ENCODE data around the gene SLC5A4. TPM values are rescaled to one million over a fixed set of nuclear protein-coding genes. Genes with fewer than 3 reads are reported as not detected.

The SLC5A4 gene
- total RNA-seq, 8 experiments from 2014 or later: 0.14 to 0.81 TPM; not detected in 6

GRCh38 chr22:32222991-32223390, 32.2 kb downstream of the SLC5A4 start:
- WGBS, 10 experiments: 0 to 100% (median 84%) methylated on average over 1 of the region's 1 CpG
- Histone ChIP-seq H3K4me1 (replicated peaks in 1 of 2) (peaks cover 7 to 10% of the 10 kb centered on the region in 2 donors), H3K4me3 (no peak overlapping the region), H3K27ac (no peak overlapping the region)
- in situ Hi-C loops (cut with MboI; ENCODE audit: low pct_unique_long_range_greater_than_20kb in 2 of 9, low sequenced_read_pairs in 9 of 9, unreplicated experiment in 9 of 9): no loop called here
- no peak for ATAC-seq (replicated peaks in 6 of 8)

GRCh38 chr22:32219026-32219425, 36.1 kb downstream of the SLC5A4 start:
- WGBS, 10 experiments: 48 to 100% (median 98%) methylated on average over 1 to 3 of the region's 3 CpGs
- ATAC-seq (replicated peaks in 6 of 8): no peak
- H3K27ac ChIP-seq: no peak overlapping the region
- H3K4me1 ChIP-seq (replicated peaks in 1 of 2): no peaks in the 10 kb centered on the region
- in situ Hi-C loops (cut with MboI; ENCODE audit: low pct_unique_long_range_greater_than_20kb in 2 of 9, low sequenced_read_pairs in 9 of 9, unreplicated experiment in 9 of 9): no loop called here
- no peak overlapping the region for H3K4me3 ChIP-seq

- 18 to 100% (median 72%) methylated on average over 1 to 5 of the region's 6 CpGs for WGBS, 10 experiments
- in situ Hi-C loops (cut with MboI; ENCODE audit: low pct_unique_long_range_greater_than_20kb in 2 of 9, low sequenced_read_pairs in 9 of 9, unreplicated experiment in 9 of 9): no loop called here
- Histone ChIP-seq H3K4me3 (no peak overlapping the region), H3K4me1 (replicated peaks in 1 of 2) (no peaks in the 10 kb centered on the region), H3K27ac (no peak overlapping the region)
- no peak for ATAC-seq (replicated peaks in 6 of 8)
These were observed 36.7 kb downstream of the SLC5A4 start for GRCh38 chr22:32218470-32218869.

- no peaks in the 10 kb centered on the region for H3K4me1 ChIP-seq (replicated peaks in 1 of 2)
- 0 to 86% (median 80%) methylated on average over 1 to 2 of the region's 2 CpGs; no CpG with 5 or more reads in 5 of the 10 experiments for WGBS, 10 experiments
These were observed 37.7 kb downstream of the SLC5A4 start for GRCh38 chr22:32217465-32217864.

GRCh38 chr22:32216911-32217310, 38.2 kb downstream of the SLC5A4 start:
- Histone ChIP-seq H3K4me3 (no peak overlapping the region), H3K27ac (no peak overlapping the region), H3K4me1 (replicated peaks in 1 of 2) (no peaks in the 10 kb centered on the region)
- no peak for ATAC-seq (replicated peaks in 6 of 8)
- 41 to 90% (median 85%) methylated on average over 3 to 8 of the region's 10 CpGs; no CpG with 5 or more reads in 5 of the 10 experiments for WGBS, 10 experiments
- in situ Hi-C loops (cut with MboI; ENCODE audit: low pct_unique_long_range_greater_than_20kb in 2 of 9, low sequenced_read_pairs in 9 of 9, unreplicated experiment in 9 of 9): no loop called here

More at GRCh38 chr22:32217465-32217864, 37.7 kb downstream of the SLC5A4 start:
- no peak overlapping the region for H3K4me3 ChIP-seq
- in situ Hi-C loops (cut with MboI; ENCODE audit: low pct_unique_long_range_greater_than_20kb in 2 of 9, low sequenced_read_pairs in 9 of 9, unreplicated experiment in 9 of 9): no loop called here
- ATAC-seq (replicated peaks in 6 of 8): peak in 2 of 8 experiments; percentile 29 to 63
- no peak overlapping the region for H3K27ac ChIP-seq

GRCh38 chr22:32211011-32211410, 44.1 kb downstream of the SLC5A4 start:
- Histone ChIP-seq H3K27ac (no peak overlapping the region), H3K4me3 (no peak overlapping the region), H3K4me1 (replicated peaks in 1 of 2) (no peaks in the 10 kb centered on the region)
- 12 to 91% (median 80%) methylated on average over 1 to 7 of the region's 7 CpGs; no CpG with 5 or more reads in 5 of the 10 experiments for WGBS, 10 experiments
- no peak for ATAC-seq (replicated peaks in 6 of 8)
- in situ Hi-C loops (cut with MboI; ENCODE audit: low pct_unique_long_range_greater_than_20kb in 2 of 9, low sequenced_read_pairs in 9 of 9, unreplicated experiment in 9 of 9): no loop called here

- in situ Hi-C loops (cut with MboI; ENCODE audit: low pct_unique_long_range_greater_than_20kb in 2 of 9, low sequenced_read_pairs in 9 of 9, unreplicated experiment in 9 of 9): no loop called here
- WGBS, 10 experiments: 53 to 80% (median 71%) methylated on average over 1 to 2 of the region's 3 CpGs; no CpG with 5 or more reads in 6 of the 10 experiments
- no peak overlapping the region for H3K4me3 ChIP-seq
- no peak for ATAC-seq (replicated peaks in 6 of 8)
- H3K4me1 ChIP-seq (replicated peaks in 1 of 2): no peaks in the 10 kb centered on the region
- no peak overlapping the region for H3K27ac ChIP-seq
These were observed 46.5 kb downstream of the SLC5A4 start for GRCh38 chr22:32208681-32209080.

GRCh38 chr22:32207971-32208480, 47.1 kb downstream of the SLC5A4 start:
- no peaks in the 10 kb centered on the region for H3K4me1 ChIP-seq (replicated peaks in 1 of 2)
- H3K4me3 ChIP-seq: no peak overlapping the region
- 14 to 61% (median 60%) methylated on average over 1 to 3 of the region's 4 CpGs; no CpG with 5 or more reads in 7 of the 10 experiments for WGBS, 10 experiments
- ATAC-seq (replicated peaks in 6 of 8): no peak
- in situ Hi-C loops (cut with MboI; ENCODE audit: low pct_unique_long_range_greater_than_20kb in 2 of 9, low sequenced_read_pairs in 9 of 9, unreplicated experiment in 9 of 9): no loop called here
- H3K27ac ChIP-seq: no peak overlapping the region

GRCh38 chr22:32206774-32207758, 48.1 kb downstream of the SLC5A4 start:
- Histone ChIP-seq H3K4me1 (replicated peaks in 1 of 2) (peaks cover 3 to 6% of the 10 kb centered on the region in 2 donors), H3K27ac (no peak overlapping the region), H3K4me3 (no peak overlapping the region)
- in situ Hi-C loops (cut with MboI; ENCODE audit: low pct_unique_long_range_greater_than_20kb in 2 of 9, low sequenced_read_pairs in 9 of 9, unreplicated experiment in 9 of 9): no loop called here
- 39 to 100% (median 83%) methylated on average over 1 to 7 of the region's 22 CpGs; no CpG with 5 or more reads in 3 of the 10 experiments for WGBS, 10 experiments
- ATAC-seq (replicated peaks in 6 of 8): peak in 3 of 8 experiments; percentile 28 to 67 (median 63)

GRCh38 chr22:32205974-32206773, 49.0 kb downstream of the SLC5A4 start:
- no peak overlapping the region for H3K27ac ChIP-seq
- H3K4me3 ChIP-seq: peak overlapping the region in 4 of 5 donors; percentile 46 to 73 (median 57)
- peak in 1 of 8 experiments; percentile 7 for ATAC-seq (replicated peaks in 6 of 8)
- in situ Hi-C loops (cut with MboI; ENCODE audit: low pct_unique_long_range_greater_than_20kb in 2 of 9, low sequenced_read_pairs in 9 of 9, unreplicated experiment in 9 of 9): no loop called here
- no CpG with 5 or more reads among the region's 30 CpGs for WGBS, 10 experiments
- peaks cover 3 to 6% of the 10 kb centered on the region in 2 donors for H3K4me1 ChIP-seq (replicated peaks in 1 of 2)

- Histone ChIP-seq H3K27ac (peak within 1 kb of the TSS; percentile 47 to 80), H3K4me1 (replicated peaks in 1 of 2) (peaks cover 3 to 6% of the 10 kb centered on the region in 2 donors), H3K4me3 (peak within 1 kb of the TSS; percentile 46 to 73 (median 60))
- in situ Hi-C loops (cut with MboI; ENCODE audit: low pct_unique_long_range_greater_than_20kb in 2 of 9, low sequenced_read_pairs in 9 of 9, unreplicated experiment in 9 of 9): no loop called here
- WGBS, 10 experiments: 0 to 60% (median 0%) methylated on average over 1 to 11 of the region's 41 CpGs; no CpG with 5 or more reads in 4 of the 10 experiments
- ATAC-seq (replicated peaks in 6 of 8): peak in 6 of 8 experiments; percentile 44 to 89 (median 84)
These were observed 50.1 kb downstream of the SLC5A4 start, which contains the start of gene RFPL2 for GRCh38 chr22:32204856-32205722. RFPL2 (minus strand) TSS chr22:32205073; CDS start chr22:32202451, 2,622 bp downstream.

Data from motor neuron (in vitro differentiated cells).